Right cardiac atrium (tissue), 5 donors: ENCODE results near the gene RALGPS1. TPM values are rescaled to one million over a fixed set of nuclear protein-coding genes. Genes with fewer than 3 reads are reported as not detected.

Source experiments
- ATAC-seq, 2 donors: fragments of 200-7000 bp; cut with Tn5 transposase; one replicate each; pipeline versions ENCODE4 v1.8.0 to v1.9.1; 2020; ENCODE audit warnings: moderate library complexity in 2 of 2, mild to moderate bottlenecking in 1 of 2
- DNase-seq, 3 donors: peaks; one replicate each; pipeline ENCODE4 v3.0.0-alpha.2; 2020
- H3K27ac ChIP-seq: one replicate; pipeline ENCODE4 v1.5.1; 2013; ENCODE audit warnings: mild to moderate bottlenecking, low read length, control low read depth, moderate library complexity
- H3K27me3 ChIP-seq: one replicate; pipeline ENCODE4 v1.6.1; 2013; ENCODE audit not compliant: control insufficient read depth, insufficient read depth
- H3K4me1 ChIP-seq: one replicate; pipeline ENCODE4 v1.6.1; 2013; ENCODE audit warnings: low read length; ENCODE audit not compliant: control insufficient read depth, insufficient read depth
- H3K4me3 ChIP-seq: one replicate; pipeline ENCODE4 v1.5.1; 2013; ENCODE audit warnings: low read length, control low read depth
- H3K9me3 ChIP-seq: one replicate; pipeline ENCODE4 v1.6.1; 2013; ENCODE audit warnings: low read length; ENCODE audit not compliant: control insufficient read depth
- WGBS: extraction: QIAGEN DNeasy Blood & Tissue Kit; methylation state at CpG from one replicate; pipeline ENCODE4 v1.1.7; 2013; 5-methylcytosine and 5-hydroxymethylcytosine counted together
- intact Hi-C, 4 donors: fragments of 100-400 bp; cut with DNase I; formaldehyde crosslinking; loops; one replicate each; pipeline versions ENCODE4 v1.11.0 to v1.14.0; 2022 to 2023
- polyA plus RNA-seq: library from polyadenylated mRNA; stranded (reverse); fragments of 200-250 nt; gene quantifications from one replicate; pipeline ENCODE4 v1.2.3, GENCODE V29; 2013
- total RNA-seq, 4 donors: library from RNA; stranded (reverse); fragmentation: NEBNext Ultra II Directional; extraction: Animal tissue kit (Norgen Biotek cat#: 25700); gene quantifications; one replicate each; pipeline ENCODE4 v1.2.1, GENCODE V29; 2021
- donor health status: healthy with polysubstance abuse.
- donor health status: DM: no; HTN: yes; CAD: no.
- donor health status: DM: no; HTN: no; CAD: no.
- donor health status: DM: no; HTN: yes; CAD: no; lungs with severe emphysema.
- donor health status: DM: yes; HTN: yes; CAD: no.

Gene RALGPS1
- total and polyA plus RNA-seq, 5 donors, result 10.8 to 19.5 (median 16.3) TPM

- H3K27me3 ChIP-seq, result no peaks in the 10 kb centered on the region
- ATAC-seq (peak; percentile 61 to 63), DNase-seq (peak in 1 of 3 donors; percentile 67)
- WGBS, result 54% methylated on average over 2 of the region's 2 CpGs
- no peaks in the 10 kb centered on the region for H3K9me3 ChIP-seq
- intact Hi-C loops, result no loop called here
- H3K4me1 ChIP-seq, result peaks cover 11% of the 10 kb centered on the region
- no peak overlapping the region for H3K27ac ChIP-seq
- no peak overlapping the region for H3K4me3 ChIP-seq
These were observed 76.6 kb downstream of the RALGPS1 start for GRCh38 chr9:126991183-126991582.

GRCh38 chr9:126992427-126992826, 77.8 kb downstream of the RALGPS1 start:
- H3K9me3 ChIP-seq, result no peaks in the 10 kb centered on the region
- no peaks in the 10 kb centered on the region for H3K27me3 ChIP-seq
- no peak overlapping the region for H3K4me3 ChIP-seq
- ATAC-seq (no peak), DNase-seq (no peak)
- intact Hi-C loops, result no loop called here
- H3K4me1 ChIP-seq, result peaks cover 9% of the 10 kb centered on the region
- H3K27ac ChIP-seq, result no peak overlapping the region

GRCh38 chr9:126999315-127000068, 84.9 kb downstream of the RALGPS1 start:
- intact Hi-C loops, result no loop called here
- H3K9me3 ChIP-seq, result no peaks in the 10 kb centered on the region
- H3K4me3 ChIP-seq, result no peak overlapping the region
- ATAC-seq, result no peak
- 84% methylated on average over 2 of the region's 2 CpGs for WGBS
- no peaks in the 10 kb centered on the region for H3K27me3 ChIP-seq
- DNase-seq, result no peak
- no peak overlapping the region for H3K27ac ChIP-seq
- H3K4me1 ChIP-seq, result no peaks in the 10 kb centered on the region

GRCh38 chr9:127004946-127005769, 90.6 kb downstream of the RALGPS1 start:
- 74% methylated on average over 3 of the region's 3 CpGs for WGBS
- no peak overlapping the region for H3K27ac ChIP-seq

GRCh38 chr9:127005770-127006314, 91.3 kb downstream of the RALGPS1 start:
- Histone ChIP-seq H3K9me3 (no peaks in the 10 kb centered on the region), H3K27ac (no peak overlapping the region), H3K4me3 (no peak overlapping the region), H3K27me3 (no peaks in the 10 kb centered on the region), H3K4me1 (no peaks in the 10 kb centered on the region)
- intact Hi-C loops, result no loop called here
- ATAC-seq (no peak), DNase-seq (no peak)
- WGBS, result 94% methylated on average over 5 of the region's 5 CpGs

More at GRCh38 chr9:127004946-127005769, 90.6 kb downstream of the RALGPS1 start:
- Histone ChIP-seq H3K27me3 (no peaks in the 10 kb centered on the region), H3K4me1 (no peaks in the 10 kb centered on the region), H3K4me3 (no peak overlapping the region), H3K9me3 (no peaks in the 10 kb centered on the region)
- intact Hi-C loops, result no loop called here
- DNase-seq (no peak), ATAC-seq (peak in 1 of 2 donors; percentile 25)

GRCh38 chr9:127007638-127008037, 93.1 kb downstream of the RALGPS1 start:
- H3K27ac ChIP-seq, result no peak overlapping the region
- no peak overlapping the region for H3K4me3 ChIP-seq
- intact Hi-C loops, result no loop called here
- no peak for DNase-seq
- H3K27me3 ChIP-seq, result no peaks in the 10 kb centered on the region
- 89% methylated on average over 6 of the region's 6 CpGs for WGBS
- H3K9me3 ChIP-seq, result no peaks in the 10 kb centered on the region
- H3K4me1 ChIP-seq, result no peaks in the 10 kb centered on the region
- ATAC-seq, result no peak

GRCh38 chr9:127008076-127008475, 93.5 kb downstream of the RALGPS1 start:
- Histone ChIP-seq H3K4me1 (no peaks in the 10 kb centered on the region), H3K9me3 (no peaks in the 10 kb centered on the region), H3K27me3 (no peaks in the 10 kb centered on the region), H3K27ac (no peak overlapping the region), H3K4me3 (no peak overlapping the region)
- intact Hi-C loops, result no loop called here
- no peak for DNase-seq
- 92% methylated on average over 1 of the region's 1 CpG for WGBS
- ATAC-seq, result no peak

- DNase-seq (no peak), ATAC-seq (no peak)
- Histone ChIP-seq H3K27me3 (no peaks in the 10 kb centered on the region), H3K27ac (no peak overlapping the region), H3K9me3 (no peaks in the 10 kb centered on the region), H3K4me1 (peaks cover 1% of the 10 kb centered on the region), H3K4me3 (no peak overlapping the region)
- 89% methylated on average over 6 of the region's 6 CpGs for WGBS
- intact Hi-C loops, result no loop called here
These were observed 97.2 kb downstream of the RALGPS1 start for GRCh38 chr9:127011772-127012171.

- Histone ChIP-seq H3K27ac (no peak overlapping the region), H3K4me1 (peaks cover 1% of the 10 kb centered on the region), H3K4me3 (no peak overlapping the region), H3K27me3 (no peaks in the 10 kb centered on the region), H3K9me3 (no peaks in the 10 kb centered on the region)
- DNase-seq (no peak), ATAC-seq (no peak)
- WGBS, result 92% methylated on average over 6 of the region's 6 CpGs
- intact Hi-C loops, result no loop called here
These were observed 97.7 kb downstream of the RALGPS1 start for GRCh38 chr9:127012250-127012649.

- 93% methylated on average over 5 of the region's 5 CpGs for WGBS
These were observed 99.0 kb downstream of the RALGPS1 start for GRCh38 chr9:127013597-127013996.

GRCh38 chr9:127014216-127014909, 99.8 kb downstream of the RALGPS1 start:
- ATAC-seq, result no peak

More at GRCh38 chr9:127013597-127013996, 99.0 kb downstream of the RALGPS1 start:
- Histone ChIP-seq H3K4me1 (peaks cover 1% of the 10 kb centered on the region), H3K27ac (no peak overlapping the region), H3K9me3 (no peaks in the 10 kb centered on the region), H3K27me3 (no peaks in the 10 kb centered on the region), H3K4me3 (no peak overlapping the region)
- intact Hi-C loops, result no loop called here
- no peak for ATAC-seq
- no peak for DNase-seq

More at GRCh38 chr9:127014216-127014909, 99.8 kb downstream of the RALGPS1 start:
- Histone ChIP-seq H3K4me3 (no peak overlapping the region), H3K27ac (no peak overlapping the region), H3K9me3 (no peaks in the 10 kb centered on the region), H3K4me1 (peaks cover 1% of the 10 kb centered on the region), H3K27me3 (no peaks in the 10 kb centered on the region)
- WGBS, result 71% methylated on average over 4 of the region's 4 CpGs
- intact Hi-C loops, result no loop called here
- no peak for DNase-seq
